AG08396 (cell line): ENCODE data around the gene LGALS12.

Experiments used
- DNase-seq: peaks from one replicate; pipeline ENCODE4 v3.0.0; 2012; ENCODE audit warnings: low spot score, mixed read lengths

Gene LGALS12

GRCh38 chr11:63563201-63564055 is 57.5 kb downstream of the LGALS12 start, which contains the start of gene PLAAT2:
Gene PLAAT2, minus strand, starts transcription at chr11:63563379. Its CDS starts 55 bp downstream, at chr11:63563324.
- DNase-seq: no peak

DNA sequence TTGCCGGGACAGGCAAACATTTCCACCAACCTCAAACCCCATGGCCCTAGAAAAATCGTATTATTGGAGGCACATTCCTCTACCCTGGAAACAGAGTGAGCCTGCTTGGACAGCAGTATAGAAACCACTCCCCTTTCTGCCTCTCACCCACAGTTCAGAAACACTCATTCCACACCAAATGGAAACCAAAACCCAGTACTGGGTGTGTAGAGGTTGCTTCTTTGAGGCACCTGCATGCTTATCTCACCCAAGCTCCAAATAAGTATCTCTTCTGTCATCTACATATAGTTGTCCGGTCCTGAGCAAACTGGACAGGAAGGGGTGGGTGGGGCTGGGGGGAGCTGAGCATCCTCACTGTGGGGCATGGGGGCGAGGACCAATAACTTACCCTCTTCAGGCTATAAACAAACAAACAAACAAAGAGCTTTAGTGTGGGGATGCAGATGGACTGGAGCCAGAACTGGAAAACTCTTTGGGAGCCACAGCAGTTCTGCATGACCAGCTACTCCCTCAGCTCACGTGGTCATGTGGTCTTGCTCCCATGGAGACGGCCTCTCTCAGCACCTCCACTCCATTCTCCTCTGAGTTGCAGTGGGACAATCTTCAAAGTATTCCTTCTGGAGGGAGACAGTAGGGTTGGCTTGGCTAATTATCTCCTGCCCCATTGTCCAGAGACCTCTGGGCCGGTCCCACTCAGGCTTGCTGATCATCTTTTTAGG is 58.3 kb downstream of the LGALS12 start:
- DNase-seq: no peak

GRCh38 chr11:63564784-63565350 is 59.0 kb downstream of the LGALS12 start:
- DNase-seq: no peak
